Esophagus squamous epithelium (tissue), 5 donors: ENCODE results near the gene CNOT4. TPM values are rescaled to one million over a fixed set of nuclear protein-coding genes. Genes with fewer than 3 reads are reported as not detected.

Experiments used
- DNase-seq: peaks from one replicate; lab custom pipeline; 2025; lab: John Stamatoyannopoulos, UW
- H3K27ac ChIP-seq, 4 donors: fragments of 200-600 bp; sonication (generic); one replicate each; pipeline ENCODE4 v1.5.1; 2016 to 2019; ENCODE audit warnings: mild to moderate bottlenecking in 1 of 4
- H3K27me3 ChIP-seq, 4 donors: fragments of 200-600 bp; sonication (generic); 1 replicate in 3 of 4; 2 replicates in 1 of 4; pipeline versions ENCODE4 v1.5.1 to v1.6.0; 2017 to 2021; ENCODE audit warnings: antibody characterized with exemption in 1 of 4
- H3K36me3 ChIP-seq, 3 donors: fragments of 200-600 bp; sonication (generic); one replicate each; pipeline ENCODE4 v1.5.1; 2016 to 2019
- H3K4me1 ChIP-seq, 3 donors: fragments of 200-600 bp; sonication (generic); one replicate each; pipeline ENCODE4 v1.5.1; 2017 to 2019
- H3K4me3 ChIP-seq, 4 donors: fragments of 200-600 bp; sonication (generic); 1 replicate in 3 of 4; 2 replicates in 1 of 4; pipeline ENCODE4 v1.5.1; 2016 to 2019; ENCODE audit warnings: mild to moderate bottlenecking in 2 of 4, moderate library complexity in 1 of 4
- H3K9me3 ChIP-seq, 3 donors: fragments of 200-600 bp; sonication (generic); one replicate each; pipeline ENCODE4 v1.5.1; 2016 to 2019
- POLR2A ChIP-seq, 4 donors: fragments of 450-650 bp; IDR thresholded peaks; one replicate each; pipeline ENCODE4 v1.6.1; 2017; ENCODE audit warnings: antibody characterized with exemption in 4 of 4, mild to moderate bottlenecking in 4 of 4, moderate library complexity in 3 of 4
- WGBS, 2 donors: methylation state at CpG; one replicate each; pipeline ENCODE4 v1.1.5; 2018; 5-methylcytosine and 5-hydroxymethylcytosine counted together
- intact Hi-C: fragments of 100-400 bp; cut with DNase I; formaldehyde crosslinking; loops from one replicate; pipeline ENCODE4 v1.15.0; 2022
- total RNA-seq, 4 donors: library from RNA; depleted of rRNA; stranded (reverse); fragments of >200 nt; gene quantifications; one replicate each; pipeline ENCODE4 v1.1.0, GENCODE V29; 2016
- TF ChIP-seq, protein P1 (sequence below), 6 experiments: fragments of 450-650 bp in 4 of 6; fragments of 200-600 bp in 2 of 6; sonication (generic) in 2 of 6; IDR thresholded peaks; one replicate each; pipeline ENCODE4 v1.5.1; 2016 to 2019; ENCODE audit warnings: antibody characterized with exemption in 6 of 6, mild to moderate bottlenecking in 4 of 6, moderate library complexity in 4 of 6
- donor health status: DM: yes; HTN: yes; CAD: no.

Gene CNOT4
- total RNA-seq, 4 donors from 2014 or later, result 7.3 to 20.0 (median 14.0) TPM

DNA sequence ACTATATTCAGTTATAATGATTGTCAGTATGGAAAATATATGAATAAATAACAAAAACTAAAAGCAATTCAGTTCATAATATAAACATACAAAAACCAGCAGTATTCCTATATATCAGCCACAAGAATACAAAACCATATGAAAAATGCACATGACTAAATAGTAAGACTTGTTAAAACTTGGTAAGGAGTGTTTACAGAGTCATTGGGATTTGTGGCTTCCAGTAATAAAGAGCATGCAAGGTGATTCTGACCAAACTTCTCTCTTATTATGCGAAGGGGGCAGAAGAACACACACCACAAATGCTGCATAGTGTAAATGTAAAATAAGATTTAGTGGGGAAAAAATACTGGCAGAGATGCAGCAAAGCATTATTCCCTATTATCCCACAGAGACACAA, 8.8 kb upstream of the CNOT4 start:
- TF ChIP-seq, protein P1, sequence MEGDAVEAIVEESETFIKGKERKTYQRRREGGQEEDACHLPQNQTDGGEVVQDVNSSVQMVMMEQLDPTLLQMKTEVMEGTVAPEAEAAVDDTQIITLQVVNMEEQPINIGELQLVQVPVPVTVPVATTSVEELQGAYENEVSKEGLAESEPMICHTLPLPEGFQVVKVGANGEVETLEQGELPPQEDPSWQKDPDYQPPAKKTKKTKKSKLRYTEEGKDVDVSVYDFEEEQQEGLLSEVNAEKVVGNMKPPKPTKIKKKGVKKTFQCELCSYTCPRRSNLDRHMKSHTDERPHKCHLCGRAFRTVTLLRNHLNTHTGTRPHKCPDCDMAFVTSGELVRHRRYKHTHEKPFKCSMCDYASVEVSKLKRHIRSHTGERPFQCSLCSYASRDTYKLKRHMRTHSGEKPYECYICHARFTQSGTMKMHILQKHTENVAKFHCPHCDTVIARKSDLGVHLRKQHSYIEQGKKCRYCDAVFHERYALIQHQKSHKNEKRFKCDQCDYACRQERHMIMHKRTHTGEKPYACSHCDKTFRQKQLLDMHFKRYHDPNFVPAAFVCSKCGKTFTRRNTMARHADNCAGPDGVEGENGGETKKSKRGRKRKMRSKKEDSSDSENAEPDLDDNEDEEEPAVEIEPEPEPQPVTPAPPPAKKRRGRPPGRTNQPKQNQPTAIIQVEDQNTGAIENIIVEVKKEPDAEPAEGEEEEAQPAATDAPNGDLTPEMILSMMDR (IDR thresholded peaks at IDR 0.05), result no peak
- no peak for TF ChIP-seq POLR2A (IDR thresholded peaks at IDR 0.05)
- H3K9me3 ChIP-seq, result no peaks in the 10 kb centered on the region
- intact Hi-C loops, result no loop called here
- no peaks in the 10 kb centered on the region for H3K36me3 ChIP-seq
- H3K27me3 ChIP-seq, result no peaks in the 10 kb centered on the region
- H3K4me3 ChIP-seq, result no peak overlapping the region
- H3K27ac ChIP-seq, result peak overlapping the region in 2 of 4 donors; percentile 9 to 25
- 54 to 60% methylated on average over 1 of the region's 1 CpG for WGBS, 2 donors
- H3K4me1 ChIP-seq, result peaks cover 0 to 19% (median 10%) of the 10 kb centered on the region in 3 donors
- DNase-seq, result no peak

DNA sequence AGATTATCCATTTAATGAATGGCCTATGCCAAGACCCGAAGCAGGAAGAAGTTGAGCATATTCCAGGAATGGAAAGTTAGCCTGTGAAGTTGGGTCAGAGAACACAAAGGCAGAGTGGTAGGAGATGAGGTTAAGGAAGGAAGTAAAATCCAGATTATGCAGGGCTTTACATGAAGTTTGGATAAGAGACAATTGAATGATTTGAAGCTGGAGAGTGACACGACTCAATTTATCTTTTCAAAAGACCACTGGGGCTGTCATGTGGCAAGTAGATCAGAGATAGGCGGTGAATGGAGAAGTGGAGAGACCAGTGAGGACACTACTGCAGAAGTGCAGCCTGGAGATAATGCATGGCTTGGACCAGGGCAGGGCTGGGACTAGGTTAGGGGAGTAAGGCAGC, 7.2 kb upstream of the CNOT4 start:
- Histone ChIP-seq H3K9me3 (no peaks in the 10 kb centered on the region), H3K27me3 (no peaks in the 10 kb centered on the region), H3K4me1 (peaks cover 0 to 19% (median 10%) of the 10 kb centered on the region in 3 donors), H3K27ac (no peak overlapping the region), H3K4me3 (no peak overlapping the region), H3K36me3 (no peaks in the 10 kb centered on the region)
- no peak for DNase-seq
- TF ChIP-seq, protein P1 (IDR thresholded peaks at IDR 0.05), result no peak
- no peak for TF ChIP-seq POLR2A (IDR thresholded peaks at IDR 0.05)
- intact Hi-C loops, result no loop called here
- 61% methylated on average over 3 of the region's 3 CpGs for WGBS, 2 donors

DNA sequence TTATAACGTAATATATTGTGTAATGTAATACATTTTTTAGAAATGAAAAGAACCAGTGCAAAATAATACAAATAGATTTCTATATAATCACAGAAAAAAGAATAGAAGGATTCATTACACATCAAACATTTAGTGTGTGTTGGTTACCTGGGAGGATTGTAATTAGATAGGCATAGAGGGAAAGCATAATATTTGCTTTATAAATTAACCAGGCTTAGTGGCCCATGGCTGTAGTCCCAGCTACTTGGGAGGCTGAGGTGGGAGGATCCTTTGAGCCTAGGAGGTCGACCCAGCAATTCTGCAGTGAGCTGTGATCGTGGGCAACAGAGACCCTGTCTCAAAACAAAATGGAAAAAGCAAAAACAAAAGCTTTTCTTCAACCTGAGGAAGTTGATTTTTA, 5.0 kb upstream of the CNOT4 start:
- Histone ChIP-seq H3K4me1 (peaks cover 0 to 27% (median 15%) of the 10 kb centered on the region in 3 donors), H3K27ac (no peak overlapping the region), H3K9me3 (no peaks in the 10 kb centered on the region), H3K27me3 (no peaks in the 10 kb centered on the region), H3K4me3 (no peak overlapping the region), H3K36me3 (no peaks in the 10 kb centered on the region)
- WGBS, 2 donors, result 68 to 77% methylated on average over 3 of the region's 3 CpGs
- intact Hi-C loops, result no loop called here
- TF ChIP-seq, protein P1 (IDR thresholded peaks at IDR 0.05), result no peak
- no peak for TF ChIP-seq POLR2A (IDR thresholded peaks at IDR 0.05)
- no peak for DNase-seq

DNA sequence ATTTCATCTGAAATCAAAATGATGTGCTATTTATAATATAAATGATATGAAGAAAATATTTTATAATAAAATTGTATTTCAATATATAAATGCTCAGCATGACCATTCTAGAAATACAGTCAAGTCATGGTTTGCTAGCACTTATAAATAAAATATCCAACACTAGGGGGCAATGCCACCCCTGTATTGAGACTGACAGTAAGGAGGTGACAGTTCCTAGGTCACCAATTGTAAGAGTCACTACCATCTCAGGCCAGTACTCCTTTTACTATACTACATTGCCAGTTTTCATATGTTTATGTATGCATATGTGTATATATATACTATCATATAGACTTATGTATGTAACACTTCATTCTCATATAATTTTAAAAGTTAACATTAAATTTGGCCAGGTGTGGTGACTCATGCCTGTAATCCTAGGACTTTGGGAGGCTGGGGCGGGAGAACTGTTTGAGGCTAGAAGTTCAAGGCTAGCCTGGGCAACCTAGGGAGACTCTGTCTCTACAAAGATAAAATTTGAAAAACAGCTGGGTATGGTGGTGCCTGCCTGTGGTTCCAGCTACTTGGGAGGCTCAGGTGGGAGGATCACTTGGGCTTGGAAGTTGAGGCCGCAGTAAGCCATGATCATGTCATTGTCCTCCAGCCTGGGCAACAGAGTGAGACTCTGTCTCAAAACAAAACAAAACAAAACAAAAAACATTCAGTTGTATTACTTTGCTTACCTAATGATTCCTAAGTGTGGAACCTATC, 2.4 kb upstream of the CNOT4 start:
- Histone ChIP-seq H3K27me3 (no peaks in the 10 kb centered on the region), H3K4me3 (no peak overlapping the region), H3K9me3 (no peaks in the 10 kb centered on the region), H3K27ac (no peak overlapping the region), H3K4me1 (peaks cover 0 to 27% (median 18%) of the 10 kb centered on the region in 3 donors), H3K36me3 (no peaks in the 10 kb centered on the region)
- WGBS, 2 donors, result 89 to 96% methylated on average over 2 of the region's 2 CpGs
- no peak for DNase-seq
- intact Hi-C loops, result no loop called here
- no peak for TF ChIP-seq POLR2A (IDR thresholded peaks at IDR 0.05)
- TF ChIP-seq, protein P1 (IDR thresholded peaks at IDR 0.05), result peak; percentile 14 to 67 (median 48)

DNA sequence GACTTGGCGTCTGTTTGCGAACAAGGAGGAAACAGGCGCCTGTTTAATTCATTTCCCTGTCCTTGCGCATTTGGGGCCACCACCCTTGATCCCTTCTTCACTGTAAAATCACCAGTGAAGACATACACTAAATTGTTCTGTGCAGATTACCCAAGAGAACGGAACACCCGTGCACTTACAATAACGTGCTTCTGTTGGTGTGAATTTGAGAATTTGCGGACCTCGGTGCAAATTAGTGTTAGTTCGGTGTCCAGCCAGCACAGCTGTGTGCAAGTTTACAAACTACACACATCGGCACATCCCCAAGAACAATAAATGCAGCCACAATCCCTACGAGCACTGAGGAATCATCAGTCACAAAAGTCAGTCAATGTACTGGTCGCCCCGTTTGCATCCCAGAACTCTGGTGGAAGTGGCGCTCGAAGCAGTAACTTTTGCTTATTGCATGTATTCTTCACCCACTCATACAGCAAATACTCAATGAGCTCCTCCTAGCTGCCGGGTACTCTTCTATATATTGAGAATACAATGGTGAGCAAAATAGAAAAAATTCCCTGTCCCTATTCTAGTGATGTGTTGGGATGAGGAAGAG, 786 bp upstream of the CNOT4 start:
- peak overlapping the region; percentile 77 to 94 (median 84) for H3K4me3 ChIP-seq
- no peak for TF ChIP-seq POLR2A (IDR thresholded peaks at IDR 0.05)
- TF ChIP-seq, protein P1 (IDR thresholded peaks at IDR 0.05), result no peak
- peaks cover 0 to 43% (median 30%) of the 10 kb centered on the region in 3 donors for H3K4me1 ChIP-seq
- H3K27me3 ChIP-seq, result no peaks in the 10 kb centered on the region
- H3K27ac ChIP-seq, result peak overlapping the region; percentile 94 to 98 (median 96)
- H3K9me3 ChIP-seq, result no peaks in the 10 kb centered on the region
- WGBS, 2 donors, result 2% methylated on average over 15 to 17 of the region's 17 CpGs
- H3K36me3 ChIP-seq, result no peaks in the 10 kb centered on the region
- intact Hi-C loops, result no loop called here
- DNase-seq, result no peak
